Mammary epithelial cell (primary cell): ENCODE data around the gene NCOA7.

Experiments used
- CTCF ChIP-seq, 2 donors: IDR thresholded peaks in 1 of 2; conservative IDR thresholded peaks in 1 of 2; 2 replicates each; pipeline ENCODE4 v1.5.1; 2011 to 2012; ENCODE audit warnings: inconsistent platforms in 2 of 2, low read length in 2 of 2, mild to moderate bottlenecking in 2 of 2, control low read depth in 1 of 2, low read depth in 1 of 2; ENCODE audit not compliant: insufficient read depth in 1 of 2; ENCODE audit errors: extremely low read depth in 1 of 2
- EZH2 ChIP-seq: IDR thresholded peaks from 2 replicates; pipeline ENCODE4 v1.6.1; 2012; ENCODE audit warnings: low read length, inconsistent platforms, borderline replicate concordance

- TF ChIP-seq CTCF (conservative IDR thresholded peaks at IDR 0.05 in 1 of 2, IDR thresholded peaks at IDR 0.05 in 1 of 2; ENCODE audit: extremely low read depth in 1 of 2, insufficient read depth in 1 of 2, low read depth in 1 of 2, low read length in 2 of 2) (peak; percentile 23 to 49), EZH2 (no peak)
Observed at GRCh38 chr6:125753218-125753936, 37.4 kb upstream of the NCOA7 start.
